ENCODE data around the gene NLGN4X. TPM values are rescaled to one million over a fixed set of nuclear protein-coding genes. Genes with fewer than 3 reads are reported as not detected.
A peak's percentile ranks its signal among the peaks of the same experiment; 100 is the strongest.

NLGN4X gene
- total RNA-seq, 2 donors from 2014 or later = 19.2 to 76.9 TPM

DNA sequence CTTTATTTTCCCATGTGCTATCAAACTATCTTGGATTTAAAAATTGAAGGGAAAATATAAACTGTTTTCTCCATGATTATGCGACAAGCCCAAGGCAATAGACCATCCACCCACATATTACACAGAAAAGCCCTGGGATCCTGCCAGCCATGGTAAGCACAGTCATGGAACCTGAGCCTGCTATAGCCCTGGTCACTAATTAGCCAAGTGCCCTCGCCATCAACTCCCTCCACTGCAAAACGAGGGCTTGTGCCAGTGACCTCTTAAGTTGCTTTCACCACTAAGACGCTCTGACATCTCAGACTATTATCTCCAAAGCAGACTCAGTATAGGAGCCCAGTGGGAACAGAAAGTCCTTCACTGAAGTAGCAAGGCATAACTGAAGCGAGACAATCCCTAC, 69.2 kb downstream of the NLGN4X start:
- Mint-ChIP-seq H3K27me3 (ENCODE audit: insufficient read depth) (no peaks in the 10 kb centered on the region), H3K4me1 (no peaks in the 10 kb centered on the region), H3K36me3 (ENCODE audit: low read depth) (peaks cover 31% of the 10 kb centered on the region), H3K4me3 (no peak overlapping the region), H3K9me3 (peaks cover 14% of the 10 kb centered on the region), H3K27ac (no peak overlapping the region)
- no peak overlapping the region for H3K9ac ChIP-seq (ENCODE audit: extremely low read depth, low read length, poor library complexity, severe bottlenecking)
- no peak overlapping the region for H3K27ac ChIP-seq (ENCODE audit: low read depth, low read length)
- TF ChIP-seq, protein P1, sequence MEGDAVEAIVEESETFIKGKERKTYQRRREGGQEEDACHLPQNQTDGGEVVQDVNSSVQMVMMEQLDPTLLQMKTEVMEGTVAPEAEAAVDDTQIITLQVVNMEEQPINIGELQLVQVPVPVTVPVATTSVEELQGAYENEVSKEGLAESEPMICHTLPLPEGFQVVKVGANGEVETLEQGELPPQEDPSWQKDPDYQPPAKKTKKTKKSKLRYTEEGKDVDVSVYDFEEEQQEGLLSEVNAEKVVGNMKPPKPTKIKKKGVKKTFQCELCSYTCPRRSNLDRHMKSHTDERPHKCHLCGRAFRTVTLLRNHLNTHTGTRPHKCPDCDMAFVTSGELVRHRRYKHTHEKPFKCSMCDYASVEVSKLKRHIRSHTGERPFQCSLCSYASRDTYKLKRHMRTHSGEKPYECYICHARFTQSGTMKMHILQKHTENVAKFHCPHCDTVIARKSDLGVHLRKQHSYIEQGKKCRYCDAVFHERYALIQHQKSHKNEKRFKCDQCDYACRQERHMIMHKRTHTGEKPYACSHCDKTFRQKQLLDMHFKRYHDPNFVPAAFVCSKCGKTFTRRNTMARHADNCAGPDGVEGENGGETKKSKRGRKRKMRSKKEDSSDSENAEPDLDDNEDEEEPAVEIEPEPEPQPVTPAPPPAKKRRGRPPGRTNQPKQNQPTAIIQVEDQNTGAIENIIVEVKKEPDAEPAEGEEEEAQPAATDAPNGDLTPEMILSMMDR (conservative IDR thresholded peaks at IDR 0.05) = no peak
- WGBS, 2 experiments (ENCODE audit: insufficient coverage in 1 of 2, insufficient read length in 1 of 2) = 84% methylated on average over 5 of the region's 5 CpGs; no CpG with 5 or more reads in 1 of the 2 experiments
- DNase-seq = no peak
- no peaks in the 10 kb centered on the region for H3K27me3 ChIP-seq (ENCODE audit: control insufficient read depth, insufficient read depth, low read length, poor library complexity, severe bottlenecking)
- peaks cover 7% of the 10 kb centered on the region for H3K36me3 ChIP-seq (ENCODE audit: control insufficient read depth, insufficient read depth, low read length)
- no peak overlapping the region for H3K4me3 ChIP-seq (ENCODE audit: low read length)
- no peaks in the 10 kb centered on the region for H3K4me1 ChIP-seq (ENCODE audit: control insufficient read depth, insufficient read depth, low read length)
- no peaks in the 10 kb centered on the region for H3K9me3 ChIP-seq (ENCODE audit: control insufficient read depth, low read length)

GRCh38 chrX:6151971-6152370, 76.7 kb downstream of the NLGN4X start:
- H3K36me3 Mint-ChIP-seq (ENCODE audit: low read depth) = peaks cover 12% of the 10 kb centered on the region
- WGBS, 2 experiments (ENCODE audit: insufficient coverage in 1 of 2, insufficient read length in 1 of 2) = 93 to 100% methylated on average over 2 to 5 of the region's 5 CpGs
- H3K4me1 Mint-ChIP-seq = no peaks in the 10 kb centered on the region

GRCh38 chrX:6149060-6149872, 79.4 kb downstream of the NLGN4X start:
- H3K9me3 ChIP-seq (ENCODE audit: control insufficient read depth, low read length) = no peaks in the 10 kb centered on the region
- Mint-ChIP-seq H3K4me1 (no peaks in the 10 kb centered on the region), H3K27ac (no peak overlapping the region), H3K9me3 (no peaks in the 10 kb centered on the region), H3K4me3 (no peak overlapping the region), H3K36me3 (ENCODE audit: low read depth) (peaks cover 17% of the 10 kb centered on the region), H3K27me3 (ENCODE audit: insufficient read depth) (no peaks in the 10 kb centered on the region)
- TF ChIP-seq, protein P1 (conservative IDR thresholded peaks at IDR 0.05) = no peak
- DNase-seq = no peak
- 93% methylated on average over 5 of the region's 6 CpGs; no CpG with 5 or more reads in 1 of the 2 experiments for WGBS, 2 experiments (ENCODE audit: insufficient coverage in 1 of 2, insufficient read length in 1 of 2)
- H3K4me1 ChIP-seq (ENCODE audit: control insufficient read depth, insufficient read depth, low read length) = no peaks in the 10 kb centered on the region
- H3K27me3 ChIP-seq (ENCODE audit: control insufficient read depth, insufficient read depth, low read length, poor library complexity, severe bottlenecking) = no peaks in the 10 kb centered on the region
- peak overlapping the region; percentile 32 for H3K27ac ChIP-seq (ENCODE audit: low read depth, low read length)
- H3K4me3 ChIP-seq (ENCODE audit: low read length) = no peak overlapping the region
- H3K36me3 ChIP-seq (ENCODE audit: control insufficient read depth, insufficient read depth, low read length) = peaks cover 16% of the 10 kb centered on the region
- H3K9ac ChIP-seq (ENCODE audit: extremely low read depth, low read length, poor library complexity, severe bottlenecking) = no peak overlapping the region

More at GRCh38 chrX:6151971-6152370, 76.7 kb downstream of the NLGN4X start:
- no peak for DNase-seq
- H3K9ac ChIP-seq (ENCODE audit: extremely low read depth, low read length, poor library complexity, severe bottlenecking) = no peak overlapping the region
- Mint-ChIP-seq H3K27me3 (ENCODE audit: insufficient read depth) (no peaks in the 10 kb centered on the region), H3K4me3 (no peak overlapping the region), H3K9me3 (peaks cover 2% of the 10 kb centered on the region), H3K27ac (no peak overlapping the region)
- TF ChIP-seq, protein P1 (conservative IDR thresholded peaks at IDR 0.05) = no peak
- no peaks in the 10 kb centered on the region for H3K27me3 ChIP-seq (ENCODE audit: control insufficient read depth, insufficient read depth, low read length, poor library complexity, severe bottlenecking)
- H3K9me3 ChIP-seq (ENCODE audit: control insufficient read depth, low read length) = no peaks in the 10 kb centered on the region
- no peak overlapping the region for H3K27ac ChIP-seq (ENCODE audit: low read depth, low read length)
- H3K4me1 ChIP-seq (ENCODE audit: control insufficient read depth, insufficient read depth, low read length) = no peaks in the 10 kb centered on the region
- no peak overlapping the region for H3K4me3 ChIP-seq (ENCODE audit: low read length)
- peaks cover 16% of the 10 kb centered on the region for H3K36me3 ChIP-seq (ENCODE audit: control insufficient read depth, insufficient read depth, low read length)
